Measurements from ENCODE around the gene ATP8A2. TPM values are rescaled to one million over a fixed set of nuclear protein-coding genes. Genes with fewer than 3 reads are reported as not detected.

The ATP8A2 gene
- total RNA-seq, 3 donors from 2014 or later (not counting 1 experiment from before 2014, with no cell fraction given) = 0.43 to 0.68 (median 0.59) TPM

GRCh38 chr13:25992076-25992475, 620.3 kb downstream of the ATP8A2 start:
- intact Hi-C loops (cut with micrococcal nuclease) = no loop called here
- no peak for DNase-seq
- WGBS (ENCODE audit: insufficient coverage) = 100% methylated on average over 1 of the region's 1 CpG
- no peak overlapping the region for H3K27ac ChIP-seq (ENCODE audit: low read length)
- no peak overlapping the region for H3K4me3 Mint-ChIP-seq
- peaks cover 0 to 15% of the 10 kb centered on the region in 2 donors for H3K4me1 Mint-ChIP-seq
- ATAC-seq = no peak
- H3K27me3 ChIP-seq (ENCODE audit: control insufficient read depth, insufficient read depth, low read length) = no peaks in the 10 kb centered on the region
- H3K36me3 ChIP-seq (ENCODE audit: control insufficient read depth, insufficient read depth, low read length) = no peaks in the 10 kb centered on the region
- H3K27me3 Mint-ChIP-seq (ENCODE audit: low read depth in 2 of 2) = peaks cover 17 to 27% of the 10 kb centered on the region in 2 donors
- H3K9me3 ChIP-seq (ENCODE audit: control insufficient read depth, insufficient read depth, low read length) = no peaks in the 10 kb centered on the region
- peaks cover 23% of the 10 kb centered on the region for H3K36me3 Mint-ChIP-seq
- TF ChIP-seq CTCF (IDR thresholded peaks at IDR 0.05) = no peak
- no peaks in the 10 kb centered on the region for H3K4me1 ChIP-seq (ENCODE audit: control insufficient read depth, insufficient read depth, low read length)
- H3K4me3 ChIP-seq (ENCODE audit: low read length) = no peak overlapping the region
- peaks cover 8 to 9% of the 10 kb centered on the region in 2 donors for H3K9me3 Mint-ChIP-seq
- H3K27ac Mint-ChIP-seq = no peak overlapping the region

DNA sequence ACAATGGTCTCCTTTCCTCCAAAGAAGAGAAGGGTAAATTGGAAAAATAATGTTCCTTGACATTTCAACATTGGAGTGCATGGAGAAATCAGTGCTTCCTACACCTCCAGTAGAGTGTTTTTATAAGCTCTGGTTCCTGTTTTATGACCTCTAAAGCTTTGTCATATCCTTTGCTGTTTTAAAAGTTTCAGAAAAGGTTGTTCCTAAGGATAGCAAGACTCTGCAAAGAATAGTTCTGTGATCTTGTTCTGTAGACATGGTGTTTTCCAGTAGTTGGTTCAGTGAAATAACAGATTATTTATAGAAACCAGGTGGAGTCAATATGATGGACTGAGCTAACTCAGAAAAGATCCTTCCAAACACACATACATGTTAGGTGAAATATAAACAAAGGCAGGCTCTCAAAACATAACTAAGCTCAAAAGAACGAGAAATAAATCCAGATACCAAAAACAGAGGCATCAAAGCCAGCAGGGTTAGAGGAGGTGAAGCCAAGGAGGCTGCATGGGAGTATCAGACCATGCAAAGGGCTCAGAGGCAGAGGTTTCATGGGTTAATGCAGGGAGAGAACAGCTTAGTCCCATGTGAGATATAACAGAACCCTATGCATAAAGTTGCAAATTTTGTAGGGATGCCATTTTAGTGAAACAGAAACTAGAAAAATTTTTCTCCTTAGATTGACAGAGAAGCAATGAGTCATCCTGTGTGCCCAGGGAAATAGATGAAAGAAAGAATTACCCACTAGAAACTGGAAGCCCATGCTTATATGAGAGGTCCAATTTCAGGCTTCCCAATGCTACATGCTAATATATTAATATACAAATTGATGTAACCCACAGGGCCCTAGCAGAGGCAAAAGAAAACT, 635.7 kb downstream of the ATP8A2 start:
- no peak overlapping the region for H3K4me3 ChIP-seq (ENCODE audit: low read length)
- no peaks in the 10 kb centered on the region for H3K36me3 ChIP-seq (ENCODE audit: control insufficient read depth, insufficient read depth, low read length)
- H3K4me3 Mint-ChIP-seq = no peak overlapping the region
- peaks cover 7% of the 10 kb centered on the region for H3K36me3 Mint-ChIP-seq
- peaks cover 0 to 3% of the 10 kb centered on the region in 2 donors for H3K4me1 Mint-ChIP-seq
- intact Hi-C loops (cut with micrococcal nuclease) = no loop called here
- H3K9me3 ChIP-seq (ENCODE audit: control insufficient read depth, insufficient read depth, low read length) = no peaks in the 10 kb centered on the region
- ATAC-seq (no peak), DNase-seq (no peak)
- H3K9me3 Mint-ChIP-seq = peaks cover 0 to 2% of the 10 kb centered on the region in 2 donors
- no peak overlapping the region for H3K27ac ChIP-seq (ENCODE audit: low read length)
- peaks cover 8% of the 10 kb centered on the region for H3K4me1 ChIP-seq (ENCODE audit: control insufficient read depth, insufficient read depth, low read length)
- H3K27me3 ChIP-seq (ENCODE audit: control insufficient read depth, insufficient read depth, low read length) = peaks cover 5% of the 10 kb centered on the region
- 100% methylated on average over 1 of the region's 1 CpG for WGBS (ENCODE audit: insufficient coverage)
- H3K27ac Mint-ChIP-seq = no peak overlapping the region
- TF ChIP-seq CTCF (IDR thresholded peaks at IDR 0.05) = no peak
- H3K27me3 Mint-ChIP-seq (ENCODE audit: low read depth in 2 of 2) = peaks cover 24 to 40% of the 10 kb centered on the region in 2 donors

DNA sequence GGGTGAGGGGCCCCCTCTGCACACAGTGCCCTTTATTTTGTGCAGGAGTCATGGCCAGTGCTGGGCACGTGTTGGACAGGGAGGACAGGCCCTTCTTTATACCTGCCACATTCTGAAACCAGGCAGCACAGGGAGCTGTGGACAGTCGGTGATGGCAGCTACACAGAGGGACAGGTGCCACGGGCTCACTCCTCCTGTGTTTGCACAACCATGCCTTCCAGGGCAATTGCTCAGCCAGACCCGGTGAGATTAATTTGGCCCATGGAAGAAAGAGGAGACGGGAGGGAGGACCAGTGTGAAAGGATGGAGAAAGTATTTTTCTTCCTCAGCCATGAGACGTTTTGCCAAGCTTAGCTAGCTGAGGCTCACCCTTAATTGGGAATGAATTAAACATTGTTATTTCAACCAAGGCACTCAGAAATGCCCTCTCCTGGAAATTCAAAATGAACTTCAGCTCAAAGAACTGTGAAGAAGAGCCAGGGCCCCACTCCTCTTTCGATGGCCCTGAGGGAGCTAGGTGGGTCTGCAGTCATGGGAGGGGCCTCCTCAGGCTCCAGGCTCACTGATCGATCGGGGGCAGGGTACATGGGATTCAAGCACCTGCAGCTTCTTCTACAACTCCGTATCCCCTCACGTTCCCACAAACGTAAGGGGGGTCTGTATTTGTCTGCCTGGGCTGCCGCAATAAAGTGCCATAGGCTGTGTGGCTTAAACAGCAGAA, 638.9 kb downstream of the ATP8A2 start:
- no peak overlapping the region for H3K4me3 ChIP-seq (ENCODE audit: low read length)
- H3K27ac ChIP-seq (ENCODE audit: low read length) = no peak overlapping the region
- Mint-ChIP-seq H3K9me3 (no peaks in the 10 kb centered on the region), H3K36me3 (no peaks in the 10 kb centered on the region), H3K27ac (no peak overlapping the region), H3K27me3 (ENCODE audit: low read depth in 2 of 2) (peaks cover 11 to 18% of the 10 kb centered on the region in 2 donors), H3K4me1 (peaks cover 0 to 6% of the 10 kb centered on the region in 2 donors), H3K4me3 (no peak overlapping the region)
- 89% methylated on average over 13 of the region's 13 CpGs for WGBS (ENCODE audit: insufficient coverage)
- no peaks in the 10 kb centered on the region for H3K36me3 ChIP-seq (ENCODE audit: control insufficient read depth, insufficient read depth, low read length)
- TF ChIP-seq CTCF (IDR thresholded peaks at IDR 0.05) = no peak
- H3K9me3 ChIP-seq (ENCODE audit: control insufficient read depth, insufficient read depth, low read length) = no peaks in the 10 kb centered on the region
- ATAC-seq (no peak), DNase-seq (no peak)
- H3K4me1 ChIP-seq (ENCODE audit: control insufficient read depth, insufficient read depth, low read length) = peaks cover 8% of the 10 kb centered on the region
- intact Hi-C loops (cut with micrococcal nuclease) = no loop called here
- H3K27me3 ChIP-seq (ENCODE audit: control insufficient read depth, insufficient read depth, low read length) = peaks cover 2% of the 10 kb centered on the region

All from natural killer cell (primary cell).